GM21423 (cell line): ENCODE measurements around the gene BNIP1.

Experiments used
- ATAC-seq: cut with Tn5 transposase; IDR thresholded peaks from one replicate; pipeline ENCODE4 v1.9.1; 2021; ENCODE audit warnings: mild to moderate bottlenecking, moderate library complexity; ENCODE audit not compliant: unreplicated experiment

BNIP1 gene

GRCh38 chr5:173163219-173163618, 18.9 kb downstream of the BNIP1 start:
- no peak for ATAC-seq

DNA sequence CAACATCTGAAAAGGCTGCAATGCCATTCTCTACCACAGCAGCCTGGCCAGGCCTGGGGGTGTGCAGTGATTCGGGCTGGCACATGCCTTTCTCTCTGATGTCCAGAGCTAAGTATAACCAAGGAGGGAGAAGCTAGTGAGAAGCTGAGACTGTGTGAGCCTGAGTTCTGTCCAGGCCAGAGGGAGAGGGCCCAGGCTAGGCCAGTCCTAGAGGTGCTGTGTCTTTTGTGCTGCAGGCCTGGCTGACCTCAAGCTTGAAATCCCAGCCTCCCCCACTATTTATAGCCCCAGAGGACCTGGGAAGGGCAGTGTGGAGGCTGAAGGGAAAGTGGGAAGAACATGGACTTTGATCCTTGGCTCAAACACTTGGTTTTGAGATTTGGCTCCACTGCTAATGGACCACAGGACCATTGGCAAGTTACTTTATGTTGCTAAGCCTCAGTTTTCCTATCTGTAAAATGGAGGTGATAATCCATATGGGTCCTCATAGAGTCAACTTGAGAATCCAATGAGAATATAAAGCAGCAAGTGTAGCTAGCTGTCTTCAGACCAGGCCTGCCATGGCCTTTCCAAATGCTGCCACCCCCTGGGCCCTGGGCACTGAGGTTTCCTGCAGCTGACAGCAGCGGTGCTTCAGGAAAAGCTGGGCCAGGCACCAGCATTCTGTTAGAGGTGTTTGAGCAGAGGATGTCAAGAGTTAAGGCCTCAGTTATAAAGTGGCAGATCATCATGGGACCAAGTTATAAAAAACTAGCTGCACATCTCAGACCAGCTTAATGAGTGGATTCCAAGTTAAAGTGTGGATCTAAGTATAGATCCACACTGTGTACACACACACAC, 21.1 kb downstream of the BNIP1 start:
- ATAC-seq, result no peak

DNA sequence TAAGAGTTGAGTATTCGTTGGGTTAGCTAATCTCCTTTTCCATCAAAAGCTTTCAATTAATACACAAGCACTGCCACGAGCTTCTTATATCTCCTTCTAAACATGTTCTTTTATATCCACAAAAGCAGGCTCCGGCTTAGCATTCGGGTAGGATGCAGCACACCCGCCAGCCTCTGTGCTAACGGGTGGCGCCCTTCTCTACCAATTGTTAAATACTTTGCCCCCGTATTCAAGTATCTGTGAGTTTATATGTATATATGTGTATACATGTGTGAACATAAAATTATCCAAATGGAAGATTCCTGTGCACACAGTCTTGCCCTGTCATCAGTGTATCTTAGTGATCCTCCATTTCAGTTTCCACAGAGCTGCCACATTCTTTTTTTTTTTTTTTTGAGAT, 27.8 kb downstream of the BNIP1 start:
- no peak for ATAC-seq

GRCh38 chr5:173175523-173175922, 31.2 kb downstream of the BNIP1 start:
- no peak for ATAC-seq

GRCh38 chr5:173178369-173178910, 34.1 kb downstream of the BNIP1 start:
- no peak for ATAC-seq

DNA sequence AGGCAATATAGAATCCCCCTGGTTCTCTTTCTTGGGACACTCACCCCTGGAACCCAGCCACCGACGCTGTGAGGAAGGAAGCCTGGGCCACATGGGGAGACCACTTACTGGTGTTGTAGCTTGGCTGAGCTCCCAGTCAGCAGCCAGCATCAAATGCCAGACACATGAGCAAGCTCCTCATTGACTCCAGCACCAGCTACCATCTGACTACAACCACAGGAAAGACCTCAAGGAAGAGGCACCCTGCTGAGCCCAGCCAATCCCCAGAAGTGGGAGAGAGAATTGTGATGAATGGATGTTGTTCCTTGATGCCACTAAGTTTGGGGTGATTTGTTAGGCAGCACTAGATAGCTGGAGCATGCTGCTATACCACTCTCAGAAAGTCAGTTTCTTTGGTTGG, 36.0 kb downstream of the BNIP1 start:
- ATAC-seq, result no peak

DNA sequence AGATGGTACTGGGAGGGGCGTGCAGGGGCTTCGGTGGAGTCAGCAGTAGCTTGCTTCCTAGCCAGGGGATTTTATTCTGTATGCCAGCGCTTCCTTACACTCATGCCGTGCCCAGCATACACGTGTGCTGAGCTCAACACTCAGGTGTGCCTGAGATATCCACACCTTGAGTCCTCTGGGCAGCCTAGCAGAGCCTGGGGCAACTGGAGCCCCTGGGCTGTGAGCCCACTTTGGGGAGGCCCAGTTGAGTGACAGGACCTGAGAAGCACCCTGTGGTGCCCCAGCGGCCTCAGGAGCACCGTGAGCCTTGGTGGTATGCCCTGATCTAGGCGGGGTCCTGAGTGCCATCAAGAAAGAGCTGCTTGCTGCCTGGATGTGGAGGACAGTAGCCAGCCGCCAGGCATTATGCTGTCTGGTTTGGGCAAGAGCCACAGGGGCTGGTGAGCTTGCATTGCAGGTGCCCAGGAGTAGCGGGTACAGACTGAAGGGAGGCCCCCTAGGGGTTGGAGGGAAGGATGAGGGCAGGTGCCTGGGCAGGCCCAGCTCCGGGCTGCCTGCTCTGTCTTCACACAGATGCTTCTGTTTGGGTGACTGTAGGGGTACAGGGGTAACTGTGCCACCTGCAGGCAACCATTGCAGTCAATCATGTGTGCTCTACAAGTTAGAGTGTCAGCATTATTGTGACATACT, 42.9 kb downstream of the BNIP1 start:
- ATAC-seq, result no peak

DNA sequence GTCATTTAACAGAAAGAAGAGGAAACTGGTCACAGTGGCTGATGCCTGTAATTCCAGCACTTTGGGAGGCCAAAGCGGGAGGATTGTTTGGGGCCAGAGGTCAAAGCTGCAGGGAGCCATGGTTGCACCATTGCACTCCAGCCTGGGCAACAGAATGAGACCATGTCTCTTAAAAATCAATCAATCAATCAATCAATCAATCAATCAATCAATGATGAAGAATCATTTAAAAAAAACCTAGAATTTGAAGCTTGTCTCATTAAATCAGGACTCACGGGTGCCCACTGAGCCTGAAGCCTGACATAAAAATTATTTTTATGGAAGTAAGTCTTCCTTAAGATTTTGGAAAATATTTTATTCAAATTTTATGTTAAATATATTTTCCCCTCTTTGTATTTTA, 43.9 kb downstream of the BNIP1 start:
- no peak for ATAC-seq

DNA sequence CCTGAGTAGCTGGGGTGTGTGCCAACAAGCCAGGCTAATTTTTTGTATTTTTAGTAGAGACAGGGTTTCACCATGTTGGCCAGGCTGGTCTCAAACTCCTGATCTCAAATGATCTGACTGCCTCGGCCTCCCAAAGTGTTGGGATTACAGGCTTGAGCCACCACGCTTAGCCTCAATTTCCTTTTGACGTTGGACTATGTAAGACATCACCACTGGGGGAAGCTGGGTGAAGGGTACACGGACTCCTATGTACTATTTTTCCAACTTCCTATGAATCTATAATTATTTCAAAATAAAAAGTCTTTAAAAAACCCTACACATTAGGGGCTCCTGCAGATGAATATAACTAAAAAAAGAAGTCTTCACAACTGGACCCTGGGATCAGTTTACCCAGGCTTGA, 46.7 kb downstream of the BNIP1 start:
- ATAC-seq, result no peak

GRCh38 chr5:173191561-173191960, 47.2 kb downstream of the BNIP1 start:
- no peak for ATAC-seq

GRCh38 chr5:173192561-173192960, 48.2 kb downstream of the BNIP1 start:
- no peak for ATAC-seq

GRCh38 chr5:173196133-173196952, 52.0 kb downstream of the BNIP1 start:
- no peak for ATAC-seq

GRCh38 chr5:173197375-173197891, 53.1 kb downstream of the BNIP1 start:
- no peak for ATAC-seq

DNA sequence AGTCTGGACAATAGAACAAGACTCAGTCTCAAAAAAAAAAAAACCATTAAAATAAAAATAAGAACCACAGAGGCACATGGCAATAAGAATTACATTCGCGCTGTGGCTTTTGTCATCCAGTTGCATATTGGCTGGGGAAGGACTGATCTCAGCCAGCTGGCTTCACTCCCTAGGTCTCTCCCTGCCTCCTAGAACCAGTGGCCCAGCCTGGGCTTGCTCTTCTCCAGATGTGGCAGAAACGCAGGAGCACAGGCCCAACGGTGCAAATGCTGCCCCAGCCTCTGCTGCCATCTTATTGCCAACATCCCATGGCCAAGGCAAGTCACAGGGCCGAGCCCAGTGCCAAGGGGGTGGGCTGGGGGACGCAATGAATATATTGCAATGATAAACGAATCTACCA, 53.7 kb downstream of the BNIP1 start:
- ATAC-seq, result no peak

GRCh38 chr5:173200356-173200755, 56.0 kb downstream of the BNIP1 start:
- ATAC-seq, result no peak

DNA sequence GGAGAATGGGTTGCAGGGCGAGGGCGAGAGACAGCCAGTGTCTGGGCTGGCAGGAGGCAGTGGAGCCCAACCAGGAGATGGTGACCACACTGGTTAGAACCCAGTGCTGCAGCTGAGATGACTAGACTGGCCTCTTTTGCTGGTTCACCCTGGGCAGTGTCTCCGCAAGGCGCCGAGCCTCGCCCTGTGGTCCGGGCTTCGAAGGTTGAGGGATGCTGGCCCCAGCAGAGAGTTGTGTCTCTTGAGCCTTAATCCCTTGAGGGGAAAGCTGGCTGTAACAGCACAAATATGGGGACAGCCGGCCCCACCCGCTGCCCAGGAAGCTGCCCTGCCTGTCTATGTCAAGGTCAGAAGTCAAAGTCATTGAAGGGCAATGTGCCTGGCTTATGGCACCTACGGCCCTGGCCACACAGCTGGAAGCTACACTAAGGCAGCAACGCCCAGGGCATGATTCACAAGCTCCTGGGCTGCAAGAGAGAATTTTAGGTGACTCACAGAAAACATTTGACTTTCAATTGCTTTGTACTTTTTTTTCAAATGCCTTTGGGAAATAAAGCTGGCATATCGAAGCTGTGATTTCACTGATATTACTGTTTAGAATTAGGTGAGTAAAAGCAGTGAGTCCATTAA, 57.4 kb downstream of the BNIP1 start:
- ATAC-seq, result no peak

- ATAC-seq, result no peak
Measured at GRCh38 chr5:173202266-173202875, 58.0 kb downstream of the BNIP1 start.

DNA sequence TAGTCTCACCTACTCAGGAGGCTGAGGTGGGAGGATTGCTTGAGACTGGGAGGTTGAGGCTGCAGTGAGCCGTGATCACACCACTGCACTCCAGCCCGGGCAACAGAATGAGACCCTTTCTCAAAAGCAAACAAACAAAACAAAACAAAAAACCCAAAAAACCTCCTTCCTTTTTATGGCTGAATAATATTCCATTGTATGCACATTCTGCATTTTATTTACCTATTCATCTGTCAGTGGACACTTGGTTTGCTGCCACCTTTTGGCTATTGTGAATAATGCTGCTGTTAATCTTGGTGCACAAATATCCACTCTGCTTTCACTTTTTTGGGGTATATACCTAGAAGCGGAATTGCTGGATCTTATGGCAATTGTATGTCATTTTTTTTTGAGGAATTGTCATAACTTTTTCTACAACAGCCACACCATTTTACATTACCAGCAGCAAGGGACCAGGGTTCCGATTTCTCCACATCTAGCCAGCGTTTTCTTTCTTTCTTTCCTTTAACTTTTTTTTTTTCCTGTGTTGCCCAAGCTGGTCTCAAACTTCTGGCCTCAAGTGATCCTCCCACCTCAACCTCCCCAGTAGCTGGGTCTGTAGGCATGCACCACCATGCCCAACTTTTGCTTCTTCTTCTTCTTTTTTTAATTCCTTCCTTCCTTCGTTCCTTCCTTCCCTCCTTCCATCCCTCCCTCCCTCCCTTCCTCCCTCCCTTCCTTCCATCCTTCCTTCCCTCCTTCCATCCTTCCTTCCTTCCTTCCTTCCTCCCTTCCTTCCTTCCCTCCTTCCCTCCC, 60.1 kb downstream of the BNIP1 start:
- ATAC-seq, result no peak

DNA sequence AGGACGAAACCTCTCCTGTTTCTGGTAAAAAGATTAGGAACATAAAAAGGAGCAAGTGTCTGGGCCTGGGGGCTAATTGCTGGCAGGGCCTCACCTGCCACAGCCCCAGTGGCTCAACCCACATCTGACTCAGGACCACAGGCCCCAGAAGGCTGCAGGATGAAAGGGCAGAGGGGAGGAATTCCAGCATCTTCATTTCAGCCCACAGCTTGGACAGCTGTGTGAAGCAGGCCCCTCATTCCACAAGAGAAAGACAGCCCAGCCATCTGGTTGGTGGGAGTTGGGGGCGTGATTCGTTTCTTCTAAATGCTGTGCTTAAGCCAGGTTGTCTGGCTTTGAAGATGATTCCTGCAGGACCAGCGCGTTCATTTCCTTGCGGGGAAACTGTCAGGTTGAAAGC, 61.6 kb downstream of the BNIP1 start:
- ATAC-seq, result no peak
